Dedifferentiated amniotic fluid mesenchymal stem cell (primary cell): ENCODE data around the gene COMT.
A peak's percentile ranks its signal among the peaks of the same experiment; 100 is the strongest.

Source experiments
- DNase-seq: peaks from one replicate; pipeline ENCODE4 v3.0.0-alpha.2; 2016; ENCODE audit errors: extremely low spot score

The COMT gene

GRCh38 chr22:19981961-19982920 is 40.7 kb downstream of the COMT start:
- DNase-seq, result no peak

DNA sequence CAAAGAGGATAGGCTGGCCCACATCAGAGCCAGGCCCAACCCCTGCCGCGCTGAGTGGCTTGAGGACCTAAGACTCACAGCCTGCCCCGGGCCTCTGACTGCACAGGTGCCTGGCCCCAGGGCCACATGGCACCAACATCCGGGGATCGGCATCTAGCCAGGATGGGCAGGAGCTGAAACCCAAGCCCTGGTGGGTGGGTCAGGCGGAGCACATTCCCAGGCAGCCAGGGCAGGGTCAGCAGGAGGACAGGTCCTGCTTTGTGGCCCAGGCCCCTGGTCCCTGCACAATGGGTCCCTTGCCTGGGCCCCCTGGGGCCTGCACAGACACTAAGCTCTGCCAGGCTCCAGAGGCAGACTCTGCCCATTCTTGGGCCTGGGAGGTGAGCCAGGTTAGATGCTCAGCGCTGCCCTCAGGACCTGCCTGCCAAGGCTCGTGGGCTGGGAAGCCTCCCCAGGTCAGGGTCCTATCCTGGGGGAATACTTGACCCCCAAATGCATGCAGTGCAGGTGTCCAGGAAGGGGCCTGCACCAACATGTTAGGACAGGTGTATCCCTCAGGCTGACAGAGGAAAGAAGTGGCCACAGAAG is 41.5 kb downstream of the COMT start:
- no peak for DNase-seq

- no peak for DNase-seq
Observed at GRCh38 chr22:19983741-19984140, 42.2 kb downstream of the COMT start.

- DNase-seq, result peak; percentile 61
Observed at GRCh38 chr22:19984201-19984753, 42.7 kb downstream of the COMT start.

DNA sequence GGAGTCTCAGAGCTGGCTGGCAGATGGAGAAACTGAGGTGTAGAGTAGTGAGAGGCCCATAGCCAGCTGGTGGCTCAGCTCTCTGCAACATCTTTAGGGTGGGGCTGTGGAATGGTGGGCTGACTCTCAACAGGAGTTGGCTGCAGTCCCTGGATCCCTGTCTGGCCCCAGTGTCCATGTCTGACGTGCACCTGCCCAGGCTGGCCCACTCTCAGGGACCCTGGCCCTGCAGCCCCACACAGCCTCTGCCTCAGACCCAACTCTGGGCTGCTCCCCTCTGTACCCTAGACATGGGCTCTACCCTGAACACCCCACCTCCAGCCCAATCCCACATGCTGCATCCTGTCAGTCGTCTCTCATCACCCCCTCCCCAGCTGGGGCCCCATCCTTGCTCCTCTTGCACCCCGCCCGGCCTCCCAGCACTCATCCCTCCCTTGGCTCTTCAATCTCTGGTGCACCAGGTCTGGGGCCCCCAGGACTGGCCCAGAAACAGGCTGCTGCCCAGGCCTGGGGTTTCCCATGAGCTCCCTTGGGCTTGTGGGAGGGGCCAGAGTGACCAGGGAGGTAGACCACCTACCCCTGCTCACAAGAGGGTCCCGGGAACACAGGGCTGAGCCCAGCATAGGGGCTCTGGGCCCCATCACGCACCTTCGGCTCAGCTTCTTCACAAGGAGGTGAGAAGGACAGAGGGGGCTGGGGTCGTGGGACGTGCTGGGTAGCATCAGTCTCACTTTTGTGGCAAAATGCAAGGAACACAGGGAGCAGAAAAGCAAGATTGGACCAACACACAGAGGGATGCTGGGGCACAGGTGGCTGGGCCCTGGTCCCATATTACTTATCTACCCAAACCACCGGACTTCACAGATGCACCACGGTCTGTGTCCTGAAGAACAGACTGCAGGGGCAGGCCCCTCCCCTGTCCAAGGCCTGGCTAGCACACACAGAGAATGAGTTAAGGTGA is 43.6 kb downstream of the COMT start:
- DNase-seq, result no peak

GRCh38 chr22:19986011-19986409 is 44.4 kb downstream of the COMT start:
- DNase-seq, result no peak

- DNase-seq, result peak; percentile 42
Observed at GRCh38 chr22:19986410-19987341, 45.1 kb downstream of the COMT start.

DNA sequence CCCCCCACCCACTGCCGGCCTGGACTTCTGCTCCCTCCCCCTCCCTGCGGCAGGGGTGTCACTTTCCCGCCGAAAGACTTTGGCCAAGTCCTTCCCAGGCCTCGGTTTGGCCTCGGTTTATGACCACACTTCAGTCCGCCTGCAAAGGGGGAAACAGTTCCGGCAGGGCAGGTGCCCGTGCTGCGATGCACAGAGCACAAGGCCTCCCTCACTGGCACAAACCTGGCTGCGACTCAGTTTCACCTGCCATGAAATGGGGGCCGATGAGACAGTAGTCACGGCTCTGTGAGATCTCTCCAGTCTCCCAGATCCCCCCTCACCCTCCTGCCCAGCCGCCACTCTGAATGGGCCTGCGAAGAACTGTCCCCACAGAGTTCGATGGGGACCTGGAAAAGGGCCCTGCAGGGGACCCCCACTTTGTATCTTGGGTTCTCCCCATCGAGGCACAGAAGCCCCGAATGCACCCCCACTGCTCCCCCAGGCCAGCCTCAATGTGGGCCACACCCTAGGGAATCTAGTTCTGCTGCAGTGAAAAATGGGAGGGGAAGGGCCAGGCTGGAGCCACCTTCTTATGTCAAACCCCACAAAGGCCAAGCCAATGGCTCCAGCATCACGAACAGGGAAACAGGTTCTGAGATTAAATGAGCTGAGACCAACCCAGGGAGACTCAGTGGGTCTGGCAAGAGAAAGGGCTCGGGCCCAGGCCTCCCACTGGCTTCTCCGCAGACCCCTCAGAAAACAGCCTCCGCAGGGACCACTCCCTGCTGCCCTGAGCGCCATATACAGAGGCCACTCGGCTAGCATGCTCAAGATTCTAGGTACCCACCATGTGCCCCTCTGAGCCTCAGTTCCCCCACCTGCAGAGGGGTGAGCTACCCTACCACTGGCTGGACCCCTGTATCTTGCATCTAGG is 46.1 kb downstream of the COMT start:
- no peak for DNase-seq

DNA sequence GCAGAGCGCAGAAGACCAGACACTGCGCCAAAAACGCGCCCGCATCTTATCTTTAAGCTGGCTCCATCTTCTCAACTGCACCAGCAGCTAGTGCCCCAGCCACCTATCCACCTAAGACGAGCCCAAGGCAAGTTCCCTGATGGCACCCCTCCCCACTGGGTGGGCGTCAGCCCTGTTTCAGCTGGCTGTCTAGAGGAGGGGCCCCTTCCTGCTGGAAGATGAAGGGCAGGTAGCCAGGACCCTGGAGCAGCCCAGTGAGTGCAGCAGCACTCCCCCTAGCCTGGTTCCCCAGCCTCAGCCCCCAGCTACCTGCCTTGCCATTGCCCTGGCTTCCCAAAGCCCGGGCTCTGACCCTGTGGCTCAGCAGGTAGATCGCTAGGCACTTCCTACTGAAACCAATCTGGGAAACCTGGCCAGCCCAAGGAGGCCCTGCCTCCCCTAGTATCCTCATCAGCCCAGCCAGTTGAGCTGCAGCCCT is 46.8 kb downstream of the COMT start:
- DNase-seq, result no peak

GRCh38 chr22:19988965-19989724 is 47.6 kb downstream of the COMT start:
- DNase-seq, result no peak

- no peak for DNase-seq
Observed at GRCh38 chr22:19989725-19990067, 48.1 kb downstream of the COMT start.

DNA sequence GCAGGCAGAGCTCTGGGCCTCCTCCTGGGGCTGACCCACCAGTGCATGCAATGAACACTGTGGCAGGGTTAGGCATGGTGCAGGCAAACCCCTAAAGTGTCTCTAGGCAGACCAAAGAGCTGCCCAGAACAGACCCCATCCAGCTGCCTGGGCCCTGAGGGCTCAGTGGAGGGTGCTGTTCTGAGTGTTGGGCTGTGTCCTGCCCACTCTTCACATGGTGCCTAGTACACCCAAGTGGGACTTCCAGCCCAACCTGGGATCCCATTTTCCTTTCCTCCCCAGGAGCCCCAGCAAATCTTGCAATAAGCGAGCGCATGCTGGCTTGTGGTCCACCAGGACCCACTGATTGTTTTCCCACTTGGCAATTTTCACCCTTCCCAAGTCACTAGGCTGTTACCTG is 48.6 kb downstream of the COMT start:
- no peak for DNase-seq

- no peak for DNase-seq
Observed at GRCh38 chr22:19990609-19991394, 49.2 kb downstream of the COMT start.

GRCh38 chr22:19991395-19991644 is 49.7 kb downstream of the COMT start:
- no peak for DNase-seq

GRCh38 chr22:19991645-19992451 is 50.3 kb downstream of the COMT start:
- DNase-seq, result peak; percentile 37

- no peak for DNase-seq
Observed at GRCh38 chr22:19992481-19992911, 50.9 kb downstream of the COMT start.

DNA sequence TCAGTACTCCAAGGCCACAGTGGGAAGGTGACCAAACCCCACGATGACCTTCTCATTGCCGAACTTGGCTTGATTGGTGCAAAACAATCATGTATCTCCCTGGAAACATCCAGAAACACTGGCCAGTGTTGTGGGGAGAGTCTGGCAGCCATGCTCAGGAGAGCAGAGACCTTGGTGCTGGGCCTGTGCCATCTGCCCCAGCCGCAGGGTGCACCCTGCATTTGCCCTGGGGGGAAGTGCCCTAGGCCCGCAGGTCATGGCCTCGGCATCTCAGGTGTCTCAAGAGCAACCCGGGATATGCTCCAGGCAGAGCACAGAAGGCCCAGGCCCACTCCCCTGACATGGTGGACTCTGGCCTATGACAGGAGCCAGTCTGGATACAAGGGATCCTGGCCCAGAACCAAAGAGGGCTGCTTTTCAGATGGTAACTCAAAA is 51.4 kb downstream of the COMT start:
- DNase-seq, result no peak
